Spinal cord (tissue), 10 donors: ENCODE results near the gene ANTXRL. TPM values are rescaled to one million over a fixed set of nuclear protein-coding genes. Genes with fewer than 3 reads are reported as not detected.
"Not testable (repeated sequence)": the region's sequence is repeated elsewhere in the genome, so short reads cannot be mapped to it uniquely, and the experiment has no call there.

Source experiments
- DNase-seq, 6 donors: peaks; one replicate each; pipeline versions ENCODE4 v3.0.0 to v3.0.0-alpha.2; 2013 to 2015; ENCODE audit warnings: low spot score in 6 of 6, low read depth in 4 of 6
- H3K27ac ChIP-seq: one replicate; pipeline ENCODE4 v1.5.1; 2013; ENCODE audit warnings: low read depth, low read length, control low read depth
- H3K27me3 ChIP-seq: one replicate; pipeline ENCODE4 v1.6.1; 2013; ENCODE audit warnings: low read length; ENCODE audit not compliant: control insufficient read depth, insufficient read depth
- H3K36me3 ChIP-seq: one replicate; pipeline ENCODE4 v1.6.1; 2013; ENCODE audit warnings: low read length; ENCODE audit not compliant: control insufficient read depth, insufficient read depth
- H3K4me1 ChIP-seq: one replicate; pipeline ENCODE4 v1.6.1; 2013; ENCODE audit warnings: low read length; ENCODE audit not compliant: control insufficient read depth, insufficient read depth
- H3K4me3 ChIP-seq: one replicate; pipeline ENCODE4 v1.5.1; 2013; ENCODE audit warnings: low read depth, low read length, control low read depth
- H3K9me3 ChIP-seq: one replicate; pipeline ENCODE4 v1.6.1; 2013; ENCODE audit warnings: low read length; ENCODE audit not compliant: control insufficient read depth, insufficient read depth
- WGBS: methylation state at CpG from one replicate; pipeline ENCODE4 v1.1.5; 2013; ENCODE audit warnings: missing lambda C conversion rate; ENCODE audit not compliant: insufficient coverage; 5-methylcytosine and 5-hydroxymethylcytosine counted together
- polyA plus RNA-seq, 2 donors: library from polyadenylated mRNA; unstranded; fragments of 120-200 nt; gene quantifications; one replicate each; pipeline ENCODE4 v1.2.1, GENCODE V29; 2013; ENCODE audit not compliant: insufficient read length in 2 of 2
- total RNA-seq, 2 donors: library from RNA; depleted of rRNA in 1 of 2; stranded (reverse); fragments of 120-200 nt in 1 of 2; fragments of >200 nt in 1 of 2; gene quantifications; one replicate each; pipeline versions ENCODE4 v1.2.3 to v1.2.4, GENCODE V29; 2013 to 2014
- donor health status: healthy.

ANTXRL gene
- total and polyA plus RNA-seq, 4 donors = 0.06 TPM; not detected in 3

DNA sequence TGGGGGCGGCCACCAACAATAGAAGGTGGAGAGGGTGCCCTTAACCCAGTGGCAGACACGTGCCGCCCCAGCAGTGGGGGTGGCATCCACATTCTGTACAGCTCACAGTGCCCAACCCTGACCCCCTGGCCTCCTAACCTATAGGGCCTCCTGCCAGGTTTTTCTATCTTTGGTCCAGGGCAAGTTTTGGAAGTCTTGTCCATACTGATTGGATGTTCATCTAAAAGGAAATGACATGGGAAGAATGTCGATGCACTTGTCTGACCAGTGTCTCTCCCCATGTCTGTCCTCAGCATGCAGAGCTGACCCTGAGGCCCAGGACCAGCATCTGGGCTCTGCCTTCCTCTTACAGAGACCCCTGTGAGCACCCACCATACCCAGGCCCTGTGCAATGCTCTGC, 32.3 kb upstream of the ANTXRL start:
- peaks cover 3% of the 10 kb centered on the region for H3K4me1 ChIP-seq

DNA sequence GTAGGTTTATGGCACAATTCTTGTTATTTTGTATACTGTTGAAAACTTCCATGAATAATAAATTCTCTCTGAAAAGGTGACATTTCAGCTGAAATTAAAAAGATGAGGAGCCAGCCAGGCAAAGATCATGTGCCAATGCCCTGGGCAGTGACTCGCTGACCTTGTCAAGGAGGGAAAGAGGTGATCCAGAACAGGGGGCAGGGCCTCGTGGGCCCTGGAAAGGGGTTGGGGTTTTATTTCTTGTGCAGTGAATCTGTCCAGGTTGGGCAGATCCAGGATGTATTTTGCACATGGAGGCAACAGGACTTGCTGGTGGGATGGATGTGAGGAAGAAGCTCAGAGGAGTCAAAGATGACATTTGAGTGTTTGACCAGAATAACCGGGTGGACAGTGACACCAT, 31.6 kb upstream of the ANTXRL start:
- not testable (repeated sequence) for H3K4me1 ChIP-seq, H3K27me3 ChIP-seq, H3K36me3 ChIP-seq, DNase-seq, H3K4me3 ChIP-seq, H3K9me3 ChIP-seq, H3K27ac ChIP-seq
- WGBS = 88% methylated on average over 2 of the region's 3 CpGs

More for the DNA sequence above, 32.3 kb upstream of the ANTXRL start:
- Histone ChIP-seq H3K36me3 (no peaks in the 10 kb centered on the region), H3K4me3 (no peak overlapping the region), H3K27me3 (no peaks in the 10 kb centered on the region), H3K27ac (no peak overlapping the region), H3K9me3 (no peaks in the 10 kb centered on the region)
- no peak for DNase-seq
- 83% methylated on average over 4 of the region's 4 CpGs for whole genome bisulfite sequencing

DNA sequence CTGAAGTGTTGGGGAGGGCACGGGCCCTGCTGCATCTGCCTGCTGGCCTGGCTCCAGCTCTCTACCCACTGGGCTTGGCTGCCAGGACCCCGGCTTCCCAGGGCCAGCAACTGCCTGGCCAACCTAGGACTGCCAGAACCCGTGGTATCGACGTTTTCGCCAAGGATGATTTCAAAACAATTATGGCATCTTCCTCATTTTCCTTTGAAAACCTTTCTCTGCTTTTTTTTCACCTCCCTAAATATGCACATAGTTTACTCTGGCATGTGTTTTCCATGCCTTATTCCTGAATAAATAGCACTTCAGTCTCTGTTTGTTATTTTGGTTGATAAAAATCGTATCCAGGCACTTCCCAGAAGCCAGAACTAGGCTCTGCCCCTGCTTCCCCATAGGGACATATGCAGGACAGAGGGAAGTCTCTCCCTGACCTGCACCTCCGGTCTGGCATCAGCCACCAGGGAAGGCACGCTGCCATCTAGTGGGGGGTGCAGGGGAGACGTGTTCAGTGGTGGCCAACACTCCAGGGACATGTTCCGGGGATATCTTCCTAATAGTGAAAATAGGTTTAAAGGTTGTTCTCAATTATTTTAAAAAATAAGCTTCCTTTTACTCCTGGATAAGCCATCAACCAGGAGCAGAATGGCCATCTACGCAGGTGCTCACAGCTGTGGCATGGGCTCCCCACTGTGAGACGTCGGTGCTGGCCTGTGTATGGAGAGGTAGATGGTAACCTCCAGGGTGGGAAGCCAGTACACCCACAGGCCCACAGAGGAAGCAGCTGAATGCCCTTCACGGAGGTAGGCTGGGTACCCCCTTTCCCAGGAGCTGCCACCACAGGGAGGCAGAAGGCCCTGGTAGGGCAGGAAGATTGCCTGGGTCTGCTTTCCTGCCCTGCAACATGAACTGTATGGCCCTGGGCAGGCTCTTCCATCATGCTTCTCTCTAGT, 30.7 kb upstream of the ANTXRL start:
- no peaks in the 10 kb centered on the region for H3K27me3 ChIP-seq
- no peak overlapping the region for H3K4me3 ChIP-seq
- H3K4me1 ChIP-seq = peaks cover 3% of the 10 kb centered on the region
- peak in 4 of 6 donors; percentile 4 to 47 (median 10) for DNase-seq
- H3K27ac ChIP-seq = no peak overlapping the region
- H3K9me3 ChIP-seq = no peaks in the 10 kb centered on the region
- 66% methylated on average over 10 of the region's 15 CpGs for WGBS
- no peaks in the 10 kb centered on the region for H3K36me3 ChIP-seq

DNA sequence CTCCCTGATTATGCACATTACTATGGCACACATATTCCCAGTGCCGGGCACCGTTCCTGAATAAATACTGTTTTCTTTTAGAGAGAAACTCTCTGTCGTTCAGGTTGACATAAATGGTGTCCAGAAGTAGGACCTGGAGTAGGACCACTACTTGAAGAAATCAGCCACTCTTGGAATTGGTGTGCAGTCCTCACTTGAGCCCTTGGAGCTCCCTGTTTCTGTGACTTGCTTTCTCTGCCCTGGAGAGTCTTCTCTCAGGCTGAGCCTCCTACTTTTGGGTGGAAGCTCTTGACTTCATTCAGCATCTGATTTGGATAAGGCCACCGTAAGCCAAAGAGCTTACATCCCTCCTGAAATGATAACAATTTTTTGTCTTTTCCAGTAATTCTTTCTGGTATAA, 29.7 kb upstream of the ANTXRL start:
- Histone ChIP-seq H3K36me3 (no peaks in the 10 kb centered on the region), H3K9me3 (no peaks in the 10 kb centered on the region), H3K27me3 (no peaks in the 10 kb centered on the region), H3K27ac (no peak overlapping the region), H3K4me1 (peaks cover 3% of the 10 kb centered on the region), H3K4me3 (no peak overlapping the region)
- no peak for DNase-seq
- 69% methylated on average over 3 of the region's 4 CpGs for WGBS

DNA sequence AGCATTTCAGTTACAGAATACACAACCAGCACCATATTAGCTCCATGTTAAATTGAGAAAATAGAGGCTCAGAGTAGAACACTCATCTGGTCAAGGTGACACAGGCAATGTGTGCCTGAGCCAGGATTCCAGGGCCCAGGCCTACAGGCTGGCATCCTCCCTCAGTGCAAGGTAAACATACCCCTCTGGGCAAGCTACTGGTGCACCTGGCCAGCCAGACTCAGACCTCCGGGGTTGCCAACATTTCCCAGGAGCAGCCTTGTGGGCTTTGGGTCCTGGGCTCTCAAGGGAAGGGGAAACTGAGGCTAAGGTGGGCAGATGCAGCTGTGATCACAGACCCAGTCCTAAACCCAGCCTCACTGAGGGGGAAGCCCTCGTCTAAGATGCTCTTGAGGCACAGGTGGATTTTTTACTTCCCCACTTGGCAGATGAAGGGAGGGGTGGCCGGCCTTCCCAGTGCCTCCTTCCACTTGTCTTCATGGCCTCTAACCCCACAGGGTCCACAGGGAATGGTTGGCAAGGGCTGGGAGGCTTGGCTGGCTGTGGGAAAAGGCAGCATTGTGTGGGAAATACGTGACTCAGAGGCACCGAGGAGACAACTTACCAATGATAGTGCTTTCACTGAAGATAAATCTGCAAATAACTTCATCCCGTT, 23.8 kb upstream of the ANTXRL start:
- H3K4me3 ChIP-seq, H3K4me1 ChIP-seq, H3K27me3 ChIP-seq, H3K36me3 ChIP-seq, H3K9me3 ChIP-seq, DNase-seq, H3K27ac ChIP-seq: not testable (repeated sequence)
- 95% methylated on average over 3 of the region's 6 CpGs for WGBS

DNA sequence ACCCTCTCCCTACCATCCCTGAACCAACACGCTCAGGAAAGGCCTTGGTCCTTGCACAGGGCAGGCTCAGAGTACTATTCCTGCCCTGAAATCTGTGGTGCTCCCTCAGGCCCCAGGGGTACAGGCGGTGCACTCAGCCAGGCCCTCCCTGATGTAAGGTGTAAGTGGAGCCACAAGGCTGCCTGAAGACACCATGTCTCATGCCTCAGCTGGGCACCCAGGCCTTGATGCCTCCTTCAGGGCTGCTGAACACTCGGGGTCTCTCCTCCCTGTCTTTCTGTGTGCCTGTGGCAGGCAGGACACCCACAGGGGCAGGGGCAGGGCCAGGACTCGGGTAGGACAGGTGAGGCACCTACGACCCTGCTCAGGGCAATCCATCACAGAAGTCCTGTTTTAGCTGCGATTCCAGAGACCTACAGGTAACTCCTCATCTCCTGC, 22.9 kb upstream of the ANTXRL start:
- H3K4me1 ChIP-seq = no peaks in the 10 kb centered on the region
- no peaks in the 10 kb centered on the region for H3K36me3 ChIP-seq
- H3K9me3 ChIP-seq = no peaks in the 10 kb centered on the region
- H3K27ac ChIP-seq = no peak overlapping the region
- DNase-seq = no peak
- H3K27me3 ChIP-seq = no peaks in the 10 kb centered on the region
- no peak overlapping the region for H3K4me3 ChIP-seq
- WGBS = 92% methylated on average over 6 of the region's 6 CpGs

DNA sequence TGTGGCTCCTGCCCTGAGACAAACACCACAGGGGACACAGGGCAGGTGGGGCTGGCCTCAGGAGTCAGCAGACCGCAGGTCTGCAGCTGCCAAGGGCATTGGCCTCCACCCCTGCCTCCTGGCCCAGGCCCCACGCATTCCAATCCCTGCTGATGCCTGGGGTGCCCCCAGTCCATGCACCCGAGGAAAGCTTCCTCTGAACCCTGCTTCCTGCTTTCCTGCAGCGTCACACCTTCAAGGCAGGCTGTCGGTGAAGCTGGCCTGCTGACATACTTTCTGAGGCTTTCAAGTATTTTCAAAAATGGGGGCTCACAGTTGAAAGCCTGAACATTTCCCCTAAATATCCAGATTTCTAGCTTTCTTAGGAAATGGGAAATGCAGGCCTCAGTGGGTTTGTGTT, 22.5 kb upstream of the ANTXRL start:
- no peak overlapping the region for H3K4me3 ChIP-seq
- H3K36me3 ChIP-seq = no peaks in the 10 kb centered on the region
- no peaks in the 10 kb centered on the region for H3K4me1 ChIP-seq
- H3K27me3 ChIP-seq = no peaks in the 10 kb centered on the region
- no peak for DNase-seq
- H3K27ac ChIP-seq = no peak overlapping the region
- WGBS = 84% methylated on average over 5 of the region's 5 CpGs
- H3K9me3 ChIP-seq = no peaks in the 10 kb centered on the region

DNA sequence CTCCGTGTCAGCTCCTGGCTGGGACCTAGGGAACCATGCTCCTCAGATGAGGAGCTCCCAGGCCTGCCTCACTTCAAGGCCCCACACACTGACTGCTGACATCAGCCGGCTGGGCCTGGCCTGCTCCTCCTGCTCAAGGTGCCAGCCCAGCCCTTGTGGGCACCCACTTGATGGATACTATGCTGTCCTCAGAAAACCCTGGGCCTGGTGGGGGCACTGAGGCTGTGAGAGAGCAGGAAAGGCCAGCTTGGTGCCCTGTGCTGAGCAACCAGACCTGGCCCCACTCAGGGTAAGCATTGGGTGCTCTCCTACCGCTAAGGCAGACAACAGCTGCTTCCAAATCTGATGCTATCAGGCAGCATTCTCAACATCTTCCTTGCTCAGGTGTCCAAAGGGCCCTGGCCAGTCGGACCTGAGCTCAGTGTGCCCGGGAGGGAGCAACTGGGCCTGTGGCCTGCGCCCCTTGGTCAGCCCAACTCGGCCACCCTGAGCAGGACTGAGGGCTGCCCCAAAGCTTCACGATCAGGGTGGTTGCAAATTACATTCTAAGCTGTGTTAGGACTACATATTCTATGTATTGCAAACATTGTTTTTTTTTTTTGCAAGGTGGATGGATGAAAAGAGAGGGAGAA, 21.9 kb upstream of the ANTXRL start:
- H3K27ac ChIP-seq = no peak overlapping the region
- DNase-seq = no peak
- WGBS = 88% methylated on average over 7 of the region's 8 CpGs
- no peaks in the 10 kb centered on the region for H3K27me3 ChIP-seq
- no peaks in the 10 kb centered on the region for H3K9me3 ChIP-seq
- H3K36me3 ChIP-seq = no peaks in the 10 kb centered on the region
- no peaks in the 10 kb centered on the region for H3K4me1 ChIP-seq
- no peak overlapping the region for H3K4me3 ChIP-seq

DNA sequence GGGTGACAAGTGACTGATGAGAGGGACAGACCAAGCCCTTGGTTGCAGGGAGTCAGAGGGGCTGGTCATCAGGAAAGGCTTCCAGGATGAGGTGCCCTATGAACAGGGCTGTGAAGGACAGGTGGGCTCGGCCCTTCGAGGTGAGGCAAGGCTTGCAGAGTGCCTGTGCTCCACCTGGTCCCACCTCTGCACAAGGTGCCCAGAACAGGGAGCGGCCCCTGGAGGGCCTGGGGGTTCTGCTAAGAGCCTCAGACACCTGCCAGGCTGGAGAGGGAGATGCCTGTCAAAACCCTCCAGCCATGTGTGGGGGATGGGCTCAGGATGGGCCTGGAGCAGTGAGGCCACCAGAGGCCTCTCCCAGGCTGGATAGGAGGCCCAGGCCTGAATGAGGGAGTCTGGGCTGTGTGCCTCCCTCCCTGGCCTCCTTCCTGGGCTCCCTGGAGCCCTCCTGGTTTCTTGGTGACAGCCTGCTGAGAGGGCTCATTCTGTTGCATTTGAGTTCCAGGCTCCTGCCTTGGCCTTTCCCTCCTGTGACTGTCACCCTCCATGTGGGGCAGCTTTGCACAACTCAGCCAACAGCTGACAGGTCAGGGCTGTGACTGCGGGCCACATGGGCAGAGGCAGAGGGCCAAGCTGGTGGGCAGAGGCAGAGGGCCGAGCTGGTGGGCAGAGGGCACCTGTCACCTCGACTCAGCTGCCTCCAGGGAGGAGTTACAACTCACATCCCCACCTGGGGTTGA, 21.1 kb upstream of the ANTXRL start:
- not testable (repeated sequence) for H3K4me1 ChIP-seq, H3K36me3 ChIP-seq, DNase-seq, H3K27ac ChIP-seq, H3K9me3 ChIP-seq, H3K27me3 ChIP-seq, H3K4me3 ChIP-seq
- 83% methylated on average over 6 of the region's 6 CpGs for WGBS
